Midbrain (tissue), 1 donor: ENCODE data around the gene C4BPB.

Experiments used
- DNase-seq: peaks from one replicate; lab custom pipeline; 2025; lab: John Stamatoyannopoulos, UW

Gene C4BPB

GRCh38 chr1:207145401-207146058 is 56.9 kb downstream of the C4BPB start:
- no peak for DNase-seq
